HCT116 (cell line): ENCODE results near the gene IGF2R. TPM values are rescaled to one million over a fixed set of nuclear protein-coding genes. Genes with fewer than 3 reads are reported as not detected.
"Not testable (repeated sequence)": the region's sequence is repeated elsewhere in the genome, so short reads cannot be mapped to it uniquely, and the experiment has no call there.

Experiments used
- ATAC-seq: fragments of 200-7000 bp; cut with Tn5 transposase; 2 replicates; pipeline ENCODE4 v1.9.1; 2020; ENCODE audit warnings: mild to moderate bottlenecking, moderate library complexity
- BruUV-seq: library from RNA; stranded (reverse); fragments of 400-500 nt; replicated peaks from 2 replicates; lab custom pipeline; 2021; lab: Mats Ljungman, UMichigan
- CTCF ChIA-PET: fragments of 300-600 bp; sonication (Branson Sonifier 250); formaldehyde crosslinking; loops from one replicate; lab custom pipeline; 2021; ENCODE audit warnings: antibody characterized with exemption; lab: Charles Lee
- POLR2A ChIA-PET: fragments of 300-600, 350-600 bp; sonication (Branson Sonifier 250); formaldehyde crosslinking; loops from one replicate; lab custom pipeline; 2021; ENCODE audit warnings: antibody characterized with exemption; lab: Charles Lee
- RAD21 ChIA-PET, 2 experiments: fragments of 300-600 bp; sonication (Branson Sonifier 250); formaldehyde crosslinking; loops; one replicate each; lab custom pipeline; 2023; ENCODE audit warnings: low total read pairs in 2 of 2; ENCODE audit not compliant: uncharacterized antibody in 2 of 2, unreplicated experiment in 2 of 2, low non-redundant PET in 1 of 2; lab: Charles Lee
- DNase-seq: peaks from one replicate; pipeline ENCODE4 v3.0.0-alpha.2; 2010; ENCODE audit warnings: low read depth, low spot score
- H2AFZ ChIP-seq: fragments of 200-600 bp; shearing (Covaris generic), sonication (generic); 2 replicates; pipeline ENCODE4 v1.6.1; 2017; ENCODE audit warnings: low read depth, mixed run types, mixed read lengths, antibody characterized with exemption, low read length; ENCODE audit not compliant: poor library complexity, severe bottlenecking
- H3K27ac ChIP-seq: 2 replicates; pipeline ENCODE4 v1.5.1; 2012; ENCODE audit warnings: low read depth, low read length
- H3K27me3 ChIP-seq: fragments of 200-600 bp; sonication (generic); 2 replicates; pipeline ENCODE4 v1.6.1; 2016; ENCODE audit warnings: mixed run types, low read length, mixed read lengths; ENCODE audit not compliant: insufficient read depth
- H3K36me3 ChIP-seq, 2 experiments: fragments of 200-500 bp in 1 of 2; fragments of 200-600 bp in 1 of 2; sonication (Bioruptor generic) in 1 of 2; sonication (generic) in 1 of 2; 2 replicates each; pipeline versions ENCODE4 v1.5.1 to v1.6.1; 2014 to 2016; ENCODE audit warnings: low read length in 2 of 2, inconsistent platforms in 1 of 2, mixed read lengths in 1 of 2, mixed run types in 1 of 2; ENCODE audit not compliant: insufficient read depth in 2 of 2, control insufficient read depth in 1 of 2
- H3K4me1 ChIP-seq, 2 experiments: fragments of 200-600 bp in 1 of 2; sonication (generic) in 1 of 2; 2 replicates each; pipeline versions ENCODE4 v1.5.1 to v1.6.1; 2012 to 2017; ENCODE audit warnings: low read length in 2 of 2, inconsistent platforms in 1 of 2, mild to moderate bottlenecking in 1 of 2, mixed read lengths in 1 of 2, mixed run types in 1 of 2, moderate library complexity in 1 of 2; ENCODE audit not compliant: insufficient read depth in 2 of 2, control insufficient read depth in 1 of 2
- H3K4me2 ChIP-seq: fragments of 200-600 bp; sonication (generic); 2 replicates; pipeline ENCODE4 v1.6.1; 2017; ENCODE audit warnings: mixed run types, low read length, mixed read lengths
- H3K4me3 ChIP-seq, 2 experiments: fragments of 200-600 bp in 1 of 2; sonication (generic) in 1 of 2; replicated peaks in 1 of 2; 2 replicates each; pipeline ENCODE4 v1.5.1; 2011 to 2016; ENCODE audit warnings: low read length in 2 of 2, control low read depth in 1 of 2, low read depth in 1 of 2, mild to moderate bottlenecking in 1 of 2, mixed read lengths in 1 of 2, mixed run types in 1 of 2
- H3K79me2 ChIP-seq: fragments of 200-600 bp; sonication (generic); 2 replicates; pipeline ENCODE4 v1.6.1; 2017; ENCODE audit warnings: mild to moderate bottlenecking, mixed run types, low read length, moderate library complexity, mixed read lengths; ENCODE audit not compliant: insufficient read depth
- H3K9ac ChIP-seq: fragments of 200-600 bp; sonication (generic); 2 replicates; pipeline ENCODE4 v1.6.1; 2016; ENCODE audit warnings: low read length, mixed read lengths
- H3K9me2 ChIP-seq: fragments of 200-600 bp; sonication (generic), shearing (Covaris generic); 2 replicates; pipeline ENCODE4 v1.6.1; 2017; ENCODE audit warnings: mixed run types, mild to moderate bottlenecking, moderate library complexity; ENCODE audit not compliant: insufficient read depth
- H3K9me3 ChIP-seq, 2 experiments: fragments of 200-500 bp in 1 of 2; fragments of 200-600 bp in 1 of 2; sonication (Bioruptor generic) in 1 of 2; sonication (generic) in 1 of 2; 2 replicates each; pipeline ENCODE4 v1.6.1; 2014 to 2017; ENCODE audit warnings: low read length in 2 of 2, mixed read lengths in 2 of 2, inconsistent platforms in 1 of 2, low read depth in 1 of 2, mild to moderate bottlenecking in 1 of 2, mixed run types in 1 of 2, moderate library complexity in 1 of 2; ENCODE audit not compliant: control insufficient read depth in 1 of 2, insufficient read depth in 1 of 2
- H4K20me1 ChIP-seq: fragments of 200-600 bp; sonication (generic), shearing (Covaris generic); 2 replicates; pipeline ENCODE4 v1.6.1; 2017; ENCODE audit warnings: mixed run types, mild to moderate bottlenecking, moderate library complexity; ENCODE audit not compliant: insufficient read depth
- EZH2 ChIP-seq: fragments of 200-600 bp; sonication (generic); IDR thresholded peaks from 2 replicates; pipeline ENCODE4 v1.6.1; 2017; ENCODE audit warnings: antibody characterized with exemption, mixed run types
- EZH2phosphoT487 ChIP-seq: fragments of 200-600 bp; IDR thresholded peaks from 2 replicates; pipeline ENCODE4 v1.6.1; 2018; ENCODE audit warnings: antibody characterized with exemption, borderline replicate concordance
- JUND ChIP-seq: IDR thresholded peaks from 2 replicates; pipeline ENCODE4 v1.6.1; 2012
- SIN3A ChIP-seq: IDR thresholded peaks from 2 replicates; pipeline ENCODE4 v1.6.1; 2012; ENCODE audit warnings: low read depth
- SP1 ChIP-seq: IDR thresholded peaks from 2 replicates; pipeline ENCODE4 v1.6.1; 2012; ENCODE audit warnings: low read depth
- SRF ChIP-seq: IDR thresholded peaks from 2 replicates; pipeline ENCODE4 v1.6.1; 2012; ENCODE audit warnings: low read depth
- intact Hi-C: fragments of 100-400 bp; cut with micrococcal nuclease; formaldehyde crosslinking; loops from 2 replicates; pipeline ENCODE4 v1.10.0; 2022
- total RNA-seq: library from RNA; stranded (reverse); gene quantifications from one replicate; pipeline ENCODE4 v1.2.1, GENCODE V29; 2021; ENCODE audit not compliant: unreplicated experiment
- TF ChIP-seq, protein P1 (sequence below), 3 experiments: fragments of 200-600 bp in 1 of 3; sonication (generic) in 1 of 3; IDR thresholded peaks in 2 of 3; conservative IDR thresholded peaks in 1 of 3; 2 replicates each; pipeline ENCODE4 v1.5.1; 2012 to 2017; ENCODE audit warnings: low read depth in 2 of 3, low read length in 2 of 3, antibody characterized with exemption in 1 of 3, borderline replicate concordance in 1 of 3, control low read depth in 1 of 3, mild to moderate bottlenecking in 1 of 3, mixed read lengths in 1 of 3, mixed run types in 1 of 3, moderate library complexity in 1 of 3; ENCODE audit not compliant: insufficient read depth in 1 of 3

Gene IGF2R
- total RNA-seq, 1 experiment from 2014 or later, result 37.0 TPM

- H3K36me3 ChIP-seq, result no peaks in the 10 kb centered on the region
- H3K4me1 ChIP-seq, result no peaks in the 10 kb centered on the region
- RAD21 ChIA-PET, result no interaction called here
- H3K4me2 ChIP-seq, result no peak overlapping the region
- CTCF ChIA-PET, result no interaction called here
- H3K27me3 ChIP-seq, result no peaks in the 10 kb centered on the region
- no peak overlapping the region for H3K4me3 ChIP-seq
- H4K20me1 ChIP-seq, result no peaks in the 10 kb centered on the region
- ATAC-seq (no peak), DNase-seq (no peak)
- H3K9me3 ChIP-seq, result no peaks in the 10 kb centered on the region
- no peaks in the 10 kb centered on the region for H3K9me2 ChIP-seq
- H3K27ac ChIP-seq, result no peak overlapping the region
- H3K9ac ChIP-seq, result no peak overlapping the region
- H3K79me2 ChIP-seq, result no peaks in the 10 kb centered on the region
- TF ChIP-seq, protein P1, sequence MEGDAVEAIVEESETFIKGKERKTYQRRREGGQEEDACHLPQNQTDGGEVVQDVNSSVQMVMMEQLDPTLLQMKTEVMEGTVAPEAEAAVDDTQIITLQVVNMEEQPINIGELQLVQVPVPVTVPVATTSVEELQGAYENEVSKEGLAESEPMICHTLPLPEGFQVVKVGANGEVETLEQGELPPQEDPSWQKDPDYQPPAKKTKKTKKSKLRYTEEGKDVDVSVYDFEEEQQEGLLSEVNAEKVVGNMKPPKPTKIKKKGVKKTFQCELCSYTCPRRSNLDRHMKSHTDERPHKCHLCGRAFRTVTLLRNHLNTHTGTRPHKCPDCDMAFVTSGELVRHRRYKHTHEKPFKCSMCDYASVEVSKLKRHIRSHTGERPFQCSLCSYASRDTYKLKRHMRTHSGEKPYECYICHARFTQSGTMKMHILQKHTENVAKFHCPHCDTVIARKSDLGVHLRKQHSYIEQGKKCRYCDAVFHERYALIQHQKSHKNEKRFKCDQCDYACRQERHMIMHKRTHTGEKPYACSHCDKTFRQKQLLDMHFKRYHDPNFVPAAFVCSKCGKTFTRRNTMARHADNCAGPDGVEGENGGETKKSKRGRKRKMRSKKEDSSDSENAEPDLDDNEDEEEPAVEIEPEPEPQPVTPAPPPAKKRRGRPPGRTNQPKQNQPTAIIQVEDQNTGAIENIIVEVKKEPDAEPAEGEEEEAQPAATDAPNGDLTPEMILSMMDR (IDR thresholded peaks at IDR 0.05 in 2 of 3, conservative IDR thresholded peaks at IDR 0.05 in 1 of 3; ENCODE audit: borderline replicate concordance in 1 of 3, insufficient read depth in 1 of 3, low read depth in 2 of 3, low read length in 2 of 3), result no peak
- TF ChIP-seq SIN3A, result no peak
- no peak for TF ChIP-seq JUND
- no peak for TF ChIP-seq SP1
- no peak for TF ChIP-seq SRF
- TF ChIP-seq EZH2phosphoT487, result no peak
- TF ChIP-seq EZH2, result no peak
- intact Hi-C loops, result no loop called here
- BruUV-seq, result no TSS peak
- no peak overlapping the region for H2AFZ ChIP-seq
- POLR2A ChIA-PET, result no interaction called here
Observed at GRCh38 chr6:160124605-160125004, 155.7 kb downstream of the IGF2R start.

GRCh38 chr6:160125105-160125504, 156.2 kb downstream of the IGF2R start:
- H2AFZ ChIP-seq, result not testable (repeated sequence)

More at GRCh38 chr6:160125105-160125504, 156.2 kb downstream of the IGF2R start:
- DNase-seq, H3K9me3 ChIP-seq, H3K4me1 ChIP-seq, H3K27me3 ChIP-seq, H3K27ac ChIP-seq, H4K20me1 ChIP-seq, RAD21 ChIA-PET, ATAC-seq, CTCF ChIA-PET, BruUV-seq, POLR2A ChIA-PET, H3K79me2 ChIP-seq, H3K4me2 ChIP-seq, H3K36me3 ChIP-seq, H3K4me3 ChIP-seq, H3K9ac ChIP-seq, intact Hi-C loops, H3K9me2 ChIP-seq: not testable (repeated sequence)
